ENCODE data around the gene SYNGAP1.

Gene SYNGAP1

GRCh38 chr6:33405386-33405940, 14.4 kb upstream of the SYNGAP1 start:
- DNase-seq = no peak

GRCh38 chr6:33406126-33406525, 13.7 kb upstream of the SYNGAP1 start:
- no peak for DNase-seq

GRCh38 chr6:33407132-33407718, 12.6 kb upstream of the SYNGAP1 start:
- DNase-seq = no peak

GRCh38 chr6:33410050-33410710, 9.7 kb upstream of the SYNGAP1 start:
- DNase-seq = peak; percentile 96

GRCh38 chr6:33410711-33411631, 8.9 kb upstream of the SYNGAP1 start, which contains the start of gene PHF1:
Gene PHF1 (plus strand): TSS chr6:33411014. CDS start chr6:33412264, 1,250 bp downstream.
- no peak for DNase-seq

GRCh38 chr6:33411632-33412005, 8.2 kb upstream of the SYNGAP1 start:
- no peak for DNase-seq

- no peak for DNase-seq
Measured at GRCh38 chr6:33412140-33413009, 7.5 kb upstream of the SYNGAP1 start.

GRCh38 chr6:33413241-33414120, 6.4 kb upstream of the SYNGAP1 start:
- no peak for DNase-seq

- DNase-seq = no peak
Measured at GRCh38 chr6:33414592-33415271, 5.1 kb upstream of the SYNGAP1 start.

GRCh38 chr6:33415831-33416230, 4.0 kb upstream of the SYNGAP1 start:
- no peak for DNase-seq

- peak; percentile 54 for DNase-seq
Measured at GRCh38 chr6:33416386-33417127, 3.3 kb upstream of the SYNGAP1 start.

- DNase-seq = peak; percentile 26
Measured at GRCh38 chr6:33417128-33417902, 2.5 kb upstream of the SYNGAP1 start.

GRCh38 chr6:33417903-33418689, 1.8 kb upstream of the SYNGAP1 start, which contains the start of gene CUTA:
Gene CUTA (minus strand): TSS chr6:33418107. CDS start chr6:33418000, 107 bp downstream.
- peak; percentile 98 for DNase-seq

- peak; percentile 63 for DNase-seq
Measured at GRCh38 chr6:33418690-33419291, 1.1 kb upstream of the SYNGAP1 start.

GRCh38 chr6:33420491-33421343, 852 bp downstream of the SYNGAP1 start:
- DNase-seq = no peak

- DNase-seq = no peak
Measured at GRCh38 chr6:33421344-33421643, 1.4 kb downstream of the SYNGAP1 start.

GRCh38 chr6:33423777-33424176, 3.9 kb downstream of the SYNGAP1 start:
- DNase-seq = no peak

Data from stimulated activated CD4-positive, alpha-beta T cell treated with anti-CD3 and anti-CD28 coated beads, Interleukin-4, amount 100 ng/mL, for 24 hours (primary cell).